Activated CD8-positive, alpha-beta memory T cell treated with anti-CD3 and anti-CD28 coated beads, Interleukin-2, amount 50 U/mL, for 24 hours (primary cell): ENCODE data around the gene ANK3.
"Not testable (repeated sequence)": the region's sequence is repeated elsewhere in the genome, so short reads cannot be mapped to it uniquely, and the experiment has no call there.

Experiments used
- DNase-seq: peaks from one replicate; pipeline ENCODE4 v3.0.0-alpha.2; 2020; ENCODE audit errors: extremely low read depth

The ANK3 gene

DNA sequence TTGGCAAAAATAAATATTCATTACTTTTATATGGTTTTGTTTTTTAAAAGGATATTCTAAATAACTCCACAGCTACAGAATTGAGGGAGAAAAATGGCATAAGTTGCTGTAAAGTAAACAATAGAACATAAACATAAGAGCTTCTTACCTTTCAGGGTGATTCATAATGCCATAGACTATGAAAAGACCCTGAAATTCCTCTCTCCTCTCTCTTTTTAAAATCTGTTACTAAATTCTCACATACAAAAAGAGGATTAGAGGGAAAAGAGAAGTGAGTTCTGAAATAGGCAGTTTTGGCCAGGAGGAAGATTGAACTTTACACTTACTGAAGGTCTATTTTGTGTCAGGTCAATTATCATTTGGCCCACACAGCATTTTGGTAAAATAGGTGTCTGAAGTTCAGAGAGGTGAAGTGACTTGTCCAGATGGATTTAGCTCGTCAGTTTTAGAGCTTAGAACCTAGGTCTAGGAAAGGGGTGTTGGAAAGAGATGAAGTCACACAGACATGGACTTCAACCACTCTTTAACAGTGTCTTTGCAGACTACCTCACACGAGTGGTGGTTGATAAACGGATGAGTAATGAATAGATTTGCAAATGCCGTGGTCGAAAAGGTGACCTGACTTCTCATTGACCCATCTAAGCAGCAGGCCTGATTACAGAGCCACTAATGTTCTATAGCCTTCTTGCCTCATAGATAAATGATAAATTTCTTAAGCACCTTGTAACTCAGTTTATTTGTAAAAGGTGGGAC is 292.7 kb downstream of the ANK3 start:
- no peak for DNase-seq

DNA sequence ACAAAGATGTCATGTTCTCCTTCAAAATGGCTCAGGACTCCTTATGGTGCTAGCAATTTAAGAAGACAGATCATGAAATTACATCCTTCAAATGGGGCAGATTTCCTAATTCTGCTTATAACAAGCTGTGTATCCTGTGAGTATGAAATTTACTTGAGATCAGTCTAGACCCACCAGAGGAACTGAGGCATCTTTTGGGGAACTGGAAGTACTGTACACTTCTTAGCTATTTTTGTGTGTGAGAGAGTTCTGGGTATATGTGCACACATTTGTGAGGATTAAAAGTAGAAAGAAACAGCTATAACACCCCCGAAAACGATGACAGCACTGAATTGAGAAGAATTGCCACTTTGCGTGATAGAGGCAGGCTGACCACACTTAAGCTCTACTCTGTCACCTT is 296.4 kb downstream of the ANK3 start:
- DNase-seq, result no peak

DNA sequence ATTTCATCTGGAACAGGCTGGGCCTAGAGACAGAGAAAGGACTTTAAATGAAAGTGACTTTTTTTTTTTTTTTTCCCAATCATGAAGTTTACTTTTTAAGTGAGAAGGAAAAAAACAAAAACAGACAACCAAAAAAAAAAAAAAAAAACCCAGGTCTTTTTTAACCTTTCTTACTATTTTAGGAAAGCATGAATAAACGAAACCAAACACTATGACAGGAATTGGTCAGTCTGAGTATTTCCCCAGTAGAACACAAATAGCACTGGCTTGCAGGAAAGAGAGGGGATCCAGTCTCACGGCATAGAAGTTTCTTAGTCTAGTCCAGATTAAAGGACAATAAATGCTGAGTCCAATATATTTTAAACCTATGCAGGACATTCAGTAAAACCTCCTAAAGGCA is 302.8 kb downstream of the ANK3 start:
- no peak for DNase-seq

DNA sequence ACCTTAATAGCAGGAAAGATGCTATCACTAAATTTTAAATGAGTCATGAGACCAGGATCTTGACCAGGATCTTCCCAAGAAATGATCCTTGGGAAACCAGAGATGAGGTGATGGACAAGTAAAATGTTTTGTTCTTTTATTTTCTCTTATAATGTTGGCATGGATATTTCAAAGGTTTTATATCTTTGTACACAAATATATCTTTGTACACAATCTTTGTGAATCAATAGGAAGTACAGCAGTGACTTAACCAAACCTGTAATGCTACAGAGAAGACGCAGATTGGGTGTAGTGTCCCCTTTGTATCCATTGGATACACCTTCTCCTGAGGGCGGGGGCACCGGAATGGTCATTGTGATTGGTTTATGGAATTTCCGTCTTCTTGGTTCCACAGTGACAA is 303.3 kb downstream of the ANK3 start:
- no peak for DNase-seq

DNA sequence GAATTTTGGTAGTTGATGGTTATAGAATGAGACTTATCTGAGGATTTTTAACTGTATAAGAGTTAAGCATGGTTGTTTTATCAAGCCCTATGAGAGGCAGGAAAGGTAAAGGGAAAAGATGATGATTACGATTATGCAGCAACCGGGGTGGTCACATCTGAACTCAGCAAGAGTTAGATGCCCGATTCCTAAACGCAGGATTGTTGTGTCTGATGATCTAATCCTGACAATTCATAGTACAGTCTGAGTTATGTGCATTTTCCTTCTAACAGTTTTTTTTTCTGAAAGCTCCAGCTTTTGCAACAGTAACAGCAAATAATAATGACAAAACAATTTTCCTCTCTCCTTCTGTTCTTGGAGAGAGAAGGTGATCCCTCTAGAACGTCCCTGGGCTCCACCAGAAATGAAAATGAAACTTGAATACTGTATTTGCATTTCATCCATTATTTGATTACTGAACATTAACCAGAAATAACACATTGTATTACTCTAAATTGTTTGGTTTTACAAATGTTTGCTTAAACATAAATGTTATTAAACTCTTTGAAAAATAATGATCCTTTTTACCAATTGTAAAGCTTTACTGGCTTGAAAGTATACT is 306.8 kb downstream of the ANK3 start:
- DNase-seq, result no peak

DNA sequence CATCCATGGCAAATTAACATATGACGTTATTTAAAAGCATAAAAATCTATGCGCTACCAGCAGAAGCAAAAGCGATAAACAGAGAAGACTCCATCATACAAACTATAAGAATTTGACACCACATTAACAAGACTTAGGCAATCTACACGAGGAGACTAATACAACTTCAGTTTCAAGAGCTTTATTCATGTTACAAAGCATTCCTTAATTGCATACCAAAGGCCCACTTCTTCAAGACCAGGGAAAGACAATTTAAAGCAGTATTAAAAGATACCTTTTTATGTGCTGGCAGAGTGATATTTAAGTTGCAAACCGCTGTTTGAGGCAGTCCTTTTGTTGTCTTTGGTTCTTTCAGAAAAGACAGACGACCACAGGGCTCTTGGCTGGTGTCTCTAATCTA is 307.3 kb downstream of the ANK3 start:
- DNase-seq, result no peak

DNA sequence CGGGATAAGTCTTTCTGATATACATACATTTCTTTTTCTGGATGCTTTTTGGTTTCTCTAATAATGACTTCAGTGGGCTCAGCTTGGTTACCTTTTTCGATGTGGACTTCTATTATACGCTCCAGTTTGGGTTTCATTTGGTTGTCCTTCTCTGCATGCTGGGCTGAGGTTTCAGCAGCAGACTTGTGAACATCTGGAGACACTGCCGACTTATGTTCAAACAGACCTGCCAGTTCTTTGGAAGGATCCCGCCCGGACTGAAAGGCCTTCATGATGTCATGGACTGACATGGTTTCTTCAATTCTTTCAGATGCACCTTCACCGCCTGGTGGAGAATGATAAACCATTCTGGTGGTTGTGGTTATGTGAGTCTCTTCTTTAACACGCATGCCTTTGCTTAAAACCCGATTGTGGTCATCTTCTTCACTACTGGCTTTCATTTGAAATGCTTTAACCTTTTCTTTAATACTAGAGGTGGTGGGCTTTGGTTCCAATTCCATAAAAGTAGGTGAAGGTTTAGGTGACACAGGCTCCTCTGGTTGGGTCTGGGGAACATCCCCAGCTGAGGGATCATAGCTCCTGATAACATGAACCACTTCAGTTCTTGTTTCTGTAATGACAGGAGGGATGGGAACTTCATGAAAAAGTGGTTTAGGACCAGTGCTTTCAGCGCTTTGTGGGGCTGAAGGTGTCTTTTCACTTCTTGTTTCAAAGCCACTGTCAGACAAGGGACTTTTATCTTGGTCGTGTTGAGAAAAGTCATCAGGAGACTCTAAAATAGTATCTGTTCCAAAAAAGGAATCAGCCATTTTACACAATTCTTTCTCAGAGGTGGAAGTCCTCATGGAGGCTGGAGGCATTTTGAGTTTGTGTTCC is 315.7 kb downstream of the ANK3 start:
- DNase-seq, result no peak

DNA sequence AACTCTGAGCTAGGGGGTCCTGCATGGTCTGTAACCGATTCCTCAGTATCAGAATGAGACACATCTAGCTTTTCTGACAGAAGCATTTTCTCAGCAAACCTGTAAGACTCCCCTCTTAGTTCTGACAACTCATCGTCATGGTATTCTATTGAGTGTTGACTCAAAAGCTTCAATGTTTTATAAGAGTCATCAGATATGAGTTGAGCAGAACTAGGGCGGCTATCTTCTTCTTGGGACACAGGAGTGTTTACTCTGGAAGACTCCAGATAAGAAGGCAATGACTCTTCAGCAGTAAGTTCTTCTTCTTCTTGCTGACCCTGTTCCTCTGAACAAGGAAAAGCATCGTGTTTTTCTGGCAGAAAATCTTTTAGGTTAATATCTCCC is 316.3 kb downstream of the ANK3 start:
- DNase-seq, result no peak

DNA sequence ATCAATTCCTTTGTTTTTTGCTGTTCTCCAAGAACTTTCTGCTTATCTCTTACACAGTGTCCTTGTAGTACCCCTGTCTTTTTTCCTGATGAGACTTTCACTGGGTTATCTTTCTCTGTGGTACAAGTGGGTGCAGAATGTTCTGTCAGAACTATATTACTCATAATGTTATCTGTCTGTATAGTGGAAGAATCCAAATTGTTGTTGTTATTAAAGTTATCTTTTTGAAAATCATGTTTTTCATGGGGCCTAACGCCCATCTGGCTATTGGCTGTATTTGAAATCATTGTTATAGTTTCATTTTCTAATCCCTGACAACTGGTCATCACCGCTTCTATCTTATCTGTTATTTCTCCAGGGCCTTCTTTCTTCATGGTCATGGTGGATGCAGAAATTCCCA is 320.4 kb downstream of the ANK3 start:
- no peak for DNase-seq

DNA sequence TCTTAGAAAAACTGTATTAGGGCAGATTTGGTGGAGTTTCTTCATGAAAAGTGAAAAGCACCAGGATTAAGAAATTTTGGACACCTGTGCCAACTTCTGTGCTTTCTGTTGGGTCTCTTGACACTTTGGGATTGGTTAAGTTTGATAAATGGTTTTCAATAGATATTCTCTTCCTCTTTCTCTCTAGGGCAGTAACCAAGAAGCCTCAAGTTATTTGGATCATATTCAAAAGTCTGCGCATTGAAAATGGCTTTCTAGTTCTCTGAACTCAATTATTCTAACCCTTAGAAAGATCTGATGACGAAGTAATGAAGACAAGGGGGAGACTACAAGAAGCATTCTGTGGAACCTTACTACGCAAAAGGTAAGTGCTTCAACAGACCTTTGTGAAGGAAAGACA is 339.3 kb downstream of the ANK3 start:
- DNase-seq, result no peak

DNA sequence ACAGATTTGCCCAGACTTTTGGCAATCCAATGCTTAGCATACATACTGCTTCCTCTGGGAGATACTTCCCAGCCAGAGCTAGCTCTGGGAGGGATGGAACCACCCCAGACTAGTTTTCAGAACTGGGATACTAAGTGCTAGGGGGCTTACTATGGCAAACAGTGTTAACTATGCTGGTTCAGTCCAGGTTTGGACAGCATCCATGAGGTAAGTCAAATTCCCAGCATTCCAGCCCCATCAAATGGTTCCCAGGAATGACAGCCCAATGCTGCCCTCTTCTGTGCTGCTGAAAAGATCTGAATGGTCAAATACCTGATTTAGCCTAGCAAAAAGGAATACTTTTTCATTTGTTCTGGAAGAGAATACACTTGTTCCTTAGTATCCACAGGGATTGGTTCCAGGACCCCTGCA is 341.6 kb downstream of the ANK3 start:
- DNase-seq, result no peak

DNA sequence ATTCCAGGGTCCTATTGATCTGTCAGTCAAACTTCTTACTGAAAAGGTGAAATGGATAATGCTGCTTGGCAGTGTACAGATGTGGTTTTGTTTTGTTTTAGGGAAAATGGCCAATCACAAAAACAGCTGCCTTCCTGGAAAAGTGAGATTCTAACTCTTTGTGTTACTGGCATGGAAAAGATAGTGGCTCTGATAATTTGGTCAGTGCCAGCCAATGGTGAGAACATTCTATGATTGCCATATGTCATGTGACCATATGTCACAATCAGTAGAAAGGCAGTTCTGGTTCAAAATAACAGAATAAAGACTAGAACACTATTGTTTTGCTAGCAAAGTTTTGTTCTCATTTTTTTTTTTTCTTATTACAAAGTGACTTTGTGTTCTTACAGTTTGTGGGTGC is 344.1 kb downstream of the ANK3 start:
- DNase-seq, result no peak

DNA sequence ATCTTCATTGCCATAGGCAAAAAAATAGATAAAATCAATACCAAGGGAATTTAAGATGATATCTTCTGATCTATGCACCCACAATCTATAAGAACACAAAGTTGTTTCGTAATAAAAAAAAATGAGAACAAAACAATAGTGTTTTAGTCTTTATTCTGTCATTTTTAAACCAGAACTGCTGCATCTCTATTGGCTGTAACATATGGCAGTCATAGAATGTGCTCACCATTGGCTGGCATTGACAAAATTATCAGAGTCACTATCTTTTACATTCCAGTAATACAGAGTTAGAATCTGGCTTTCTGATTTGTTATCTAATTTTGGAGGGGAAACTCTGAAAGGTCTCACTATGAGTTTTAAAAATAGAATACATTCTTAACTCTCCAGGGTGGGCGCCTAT is 344.7 kb downstream of the ANK3 start:
- no peak for DNase-seq

DNA sequence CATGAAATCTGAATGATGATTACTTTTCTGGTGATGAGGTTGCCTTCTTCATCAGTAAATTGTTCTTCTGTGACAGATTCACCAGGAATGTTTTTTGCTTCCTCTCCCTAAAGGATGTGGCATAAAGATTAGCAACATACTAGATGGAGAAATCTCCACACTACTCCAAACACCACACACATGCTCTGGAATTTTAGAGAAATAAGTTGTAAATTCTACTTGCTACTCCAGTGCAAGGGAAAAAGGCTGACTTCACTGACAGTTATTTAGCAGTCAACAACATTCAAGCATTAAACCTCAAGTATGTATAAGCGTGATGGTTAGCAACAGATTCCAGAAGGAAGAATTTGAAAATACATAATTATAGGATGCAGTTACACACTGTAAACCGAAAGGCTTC is 345.4 kb downstream of the ANK3 start:
- no peak for DNase-seq

DNA sequence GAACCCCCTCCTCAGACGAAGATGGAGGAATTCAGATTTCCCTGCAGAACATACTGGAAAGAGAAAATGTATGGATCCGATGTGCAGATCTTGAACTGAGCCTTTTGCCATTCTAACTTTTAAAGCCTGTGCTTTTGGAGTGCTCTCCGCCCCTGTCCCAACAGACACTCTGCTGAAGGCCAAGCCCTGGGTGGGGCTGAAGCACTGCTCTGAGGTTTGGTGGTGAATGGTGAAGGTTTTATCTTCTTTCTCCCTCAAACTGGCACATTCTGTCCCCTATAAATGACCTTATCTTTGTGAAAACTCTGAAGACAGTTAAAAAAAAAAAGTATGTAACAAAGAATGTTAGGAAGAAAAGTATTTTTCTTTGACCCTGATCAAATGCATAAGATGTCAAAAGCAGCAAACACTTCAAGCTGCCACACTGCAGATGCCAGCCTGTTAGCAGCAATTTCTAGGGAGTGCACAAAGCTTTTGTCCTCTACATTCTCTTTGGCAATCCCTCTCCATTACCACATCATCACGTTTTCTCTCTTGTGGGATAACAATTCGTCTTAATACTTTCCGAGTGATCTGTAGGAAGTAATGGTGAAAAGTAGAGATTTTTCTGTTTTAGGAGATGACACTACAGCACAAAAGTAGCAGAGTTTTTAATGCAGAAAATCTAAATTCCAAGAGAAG is 346.0 kb downstream of the ANK3 start:
- DNase-seq, result no peak

DNA sequence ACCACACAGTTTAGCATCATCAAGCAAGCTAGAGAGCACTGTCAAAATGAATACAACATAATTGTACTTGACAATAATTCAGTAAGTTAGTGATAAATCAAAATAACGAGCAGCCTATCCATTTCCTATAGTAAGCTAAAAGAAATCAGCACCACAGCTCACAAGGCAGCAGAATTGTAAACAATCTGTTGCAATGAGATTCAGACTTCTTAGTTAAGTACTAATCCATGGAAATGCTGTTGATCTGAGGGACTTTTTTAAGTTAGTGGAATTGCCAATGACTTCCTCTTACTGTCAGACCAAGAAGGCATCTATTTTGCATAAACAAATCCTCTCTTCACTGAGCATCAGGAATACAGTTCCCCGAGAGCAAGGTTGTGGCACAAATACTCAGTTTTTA is 346.8 kb downstream of the ANK3 start:
- DNase-seq, result no peak

DNA sequence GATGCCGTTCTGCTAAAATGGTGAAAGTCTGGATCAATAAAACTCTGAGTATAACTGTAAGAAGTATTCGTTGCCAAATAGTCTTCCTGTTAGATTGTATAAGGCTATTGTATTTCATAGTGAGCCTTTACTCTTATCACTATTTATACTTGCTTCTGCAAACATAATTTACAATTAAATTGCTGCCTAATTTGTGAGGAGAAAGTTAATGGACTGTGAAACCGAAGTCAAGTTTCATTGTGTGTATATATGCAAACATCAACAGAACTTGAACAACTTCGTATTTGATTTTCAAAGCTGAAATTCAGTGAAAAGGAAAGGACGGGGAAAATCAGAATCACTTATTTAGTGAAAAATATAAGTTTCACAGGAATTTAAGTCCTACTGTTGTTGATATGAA is 347.4 kb downstream of the ANK3 start:
- no peak for DNase-seq

DNA sequence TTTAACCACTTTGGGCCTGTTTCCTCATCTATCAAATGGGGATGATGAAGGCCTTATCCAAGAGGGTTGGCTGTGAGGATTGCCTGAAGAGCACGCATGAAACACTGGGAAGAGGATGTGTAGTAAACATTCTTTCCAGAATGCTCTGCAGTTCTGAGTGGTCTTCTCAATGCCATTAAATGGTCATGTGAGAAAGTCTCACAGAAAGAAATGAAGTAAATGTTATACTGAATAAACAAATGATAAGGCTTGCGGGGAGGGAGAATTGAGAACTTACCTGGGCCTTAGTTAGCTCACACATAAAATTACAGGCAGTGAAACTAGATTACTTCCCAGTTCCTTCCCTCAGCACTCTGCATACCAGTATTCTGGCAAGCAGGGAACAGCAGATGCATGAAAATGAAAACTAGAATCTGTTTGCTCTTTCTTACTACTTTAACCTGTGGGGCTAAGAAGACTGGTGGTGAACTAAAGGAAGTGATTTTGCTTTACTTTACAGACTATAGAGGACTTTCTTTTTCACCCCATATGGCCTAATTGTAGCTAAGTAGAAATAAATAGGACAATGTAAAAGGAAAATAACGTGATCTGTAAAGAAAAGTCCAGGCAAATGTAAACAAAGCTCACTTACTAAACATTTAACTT is 348.1 kb downstream of the ANK3 start:
- no peak for DNase-seq

DNA sequence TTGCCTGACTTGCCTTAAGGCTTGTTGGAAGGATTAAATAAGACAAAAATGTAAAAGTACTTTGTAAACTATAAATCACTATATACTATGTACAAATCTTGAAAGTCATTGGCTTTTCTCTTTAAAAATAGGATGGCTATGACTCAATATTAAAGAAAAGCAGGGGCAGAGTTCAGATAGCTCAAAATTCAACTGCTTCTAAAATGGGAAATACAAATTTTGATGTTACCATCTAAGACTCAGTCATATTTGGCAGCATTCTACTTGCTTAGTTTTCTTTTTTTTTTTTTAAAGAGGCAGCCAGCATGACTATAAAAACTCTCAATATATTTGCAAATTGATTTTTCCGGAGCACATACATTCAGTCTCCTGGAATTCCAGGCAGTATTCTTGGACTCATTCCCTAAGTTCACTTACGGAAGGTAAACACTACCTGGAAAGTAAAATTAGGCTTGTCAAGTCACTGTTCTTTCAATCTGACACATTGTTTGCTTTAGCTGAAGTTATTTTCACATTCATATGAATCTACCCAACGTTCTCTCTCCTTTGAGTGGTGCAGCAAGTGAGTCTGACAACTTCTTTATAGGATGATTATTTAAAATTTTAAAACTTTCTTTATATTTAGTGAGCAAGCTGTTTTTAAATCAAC is 349.5 kb downstream of the ANK3 start:
- no peak for DNase-seq

DNA sequence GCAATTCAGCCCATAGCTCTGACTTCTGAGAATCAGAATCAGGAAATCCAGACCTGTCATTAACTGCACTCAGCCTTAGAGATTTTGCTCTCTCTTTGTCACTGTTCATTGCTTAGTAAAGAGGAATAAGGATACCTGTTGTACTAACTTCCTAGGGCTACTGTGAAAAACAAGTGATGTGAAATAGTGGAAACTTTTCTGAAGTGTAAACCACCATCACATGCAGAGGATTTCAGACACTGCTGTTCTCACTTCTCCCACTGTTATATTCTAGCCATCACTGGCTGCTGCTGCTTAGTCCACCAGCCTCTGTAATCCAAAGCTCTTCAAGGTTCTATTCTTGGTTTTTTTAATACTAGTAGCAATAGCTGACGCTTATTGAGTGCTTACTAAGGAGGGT is 353.7 kb downstream of the ANK3 start:
- DNase-seq, result no peak

DNA sequence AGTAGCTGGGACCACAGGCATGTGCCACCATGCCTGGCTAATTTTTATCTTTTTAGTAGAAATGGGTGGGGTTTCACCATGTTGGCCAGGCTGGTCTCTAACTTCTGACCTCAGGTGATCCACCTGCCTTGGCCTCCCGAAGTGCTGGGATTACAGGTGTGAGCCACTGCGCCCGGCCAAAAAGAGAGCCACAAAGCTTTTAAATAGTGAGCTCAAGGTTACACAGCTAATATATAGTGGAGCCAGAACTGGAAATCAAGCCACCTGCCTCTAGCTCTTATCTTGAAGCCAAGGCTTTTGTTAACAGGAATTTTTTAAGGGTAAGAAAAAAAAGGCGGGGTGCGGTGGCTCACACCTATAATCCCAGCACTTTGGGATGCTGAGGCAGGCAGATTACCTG is 354.3 kb downstream of the ANK3 start:
- not testable (repeated sequence) for DNase-seq
